T-helper 2 cell (primary cell): Measurements from ENCODE around the gene RNF180.
"Not testable (repeated sequence)": the region's sequence is repeated elsewhere in the genome, so short reads cannot be mapped to it uniquely, and the experiment has no call there.

Experiments
- DNase-seq, 5 experiments: peaks; one replicate each; pipeline versions ENCODE4 v3.0.0 to v3.0.0-alpha.2; 2012 to 2022

The RNF180 gene

DNA sequence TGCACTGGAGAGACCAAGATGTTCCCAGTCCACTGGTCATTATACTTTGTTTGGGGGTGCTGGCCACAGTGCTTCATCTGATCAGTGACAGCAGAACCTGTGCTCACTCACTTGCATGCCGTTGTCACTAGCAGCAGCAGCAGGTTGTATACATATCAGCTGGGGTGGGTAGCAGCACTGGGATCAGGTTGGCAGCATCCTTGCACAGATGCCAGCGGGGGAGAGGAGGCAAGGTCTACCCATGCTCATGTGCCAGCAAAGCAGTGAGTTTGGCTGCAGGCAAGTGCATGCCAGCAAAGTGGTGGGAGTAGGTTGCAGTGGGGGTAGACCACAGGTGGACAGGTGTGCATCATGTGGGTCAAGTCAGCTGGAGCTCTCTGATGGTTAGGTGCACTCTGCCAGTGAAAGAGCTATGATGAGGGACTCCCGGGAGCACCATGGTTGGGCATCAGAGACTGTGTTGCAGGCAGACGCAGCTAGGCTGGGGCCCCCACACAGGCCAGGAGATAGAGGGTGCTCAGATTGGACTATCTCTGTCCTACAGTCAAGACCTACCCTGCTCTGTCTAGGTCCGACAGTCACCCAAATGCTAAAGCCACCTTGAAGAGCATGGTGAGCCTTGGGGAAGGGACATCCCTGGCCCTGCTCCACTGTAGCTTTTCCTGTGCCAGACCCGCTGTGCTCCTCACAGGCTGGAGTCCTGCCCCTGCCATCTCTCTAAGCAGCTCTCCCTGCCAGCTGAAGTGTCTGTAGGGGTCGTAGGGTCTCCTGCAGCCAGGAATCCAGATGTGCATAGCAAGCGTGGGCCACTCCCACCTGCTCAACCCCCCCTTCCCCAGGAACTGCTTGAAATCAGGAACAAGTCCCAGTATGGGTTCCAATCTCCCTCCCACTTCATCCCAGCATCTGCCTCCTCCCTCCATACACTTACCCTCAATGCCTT, 119.8 kb downstream of the RNF180 start:
- no peak for DNase-seq

DNA sequence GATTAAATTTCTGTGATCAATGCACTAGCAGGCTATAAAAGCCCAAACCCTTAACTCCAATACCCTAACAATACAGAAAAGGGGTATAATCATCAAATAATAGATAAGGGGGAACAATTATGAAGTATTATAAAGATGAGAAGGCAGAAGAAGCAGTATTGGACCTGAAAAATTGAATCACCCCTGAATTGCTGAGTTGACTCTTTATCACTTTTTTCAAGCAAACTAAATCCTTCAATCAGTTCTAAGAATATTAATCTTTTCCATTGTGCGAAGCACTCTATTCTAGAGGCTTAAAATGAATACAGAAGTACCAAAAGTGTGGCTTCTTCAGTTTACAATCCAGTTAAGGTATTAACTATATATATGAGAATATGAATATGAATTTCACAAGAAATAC, 120.7 kb downstream of the RNF180 start:
- no peak for DNase-seq

DNA sequence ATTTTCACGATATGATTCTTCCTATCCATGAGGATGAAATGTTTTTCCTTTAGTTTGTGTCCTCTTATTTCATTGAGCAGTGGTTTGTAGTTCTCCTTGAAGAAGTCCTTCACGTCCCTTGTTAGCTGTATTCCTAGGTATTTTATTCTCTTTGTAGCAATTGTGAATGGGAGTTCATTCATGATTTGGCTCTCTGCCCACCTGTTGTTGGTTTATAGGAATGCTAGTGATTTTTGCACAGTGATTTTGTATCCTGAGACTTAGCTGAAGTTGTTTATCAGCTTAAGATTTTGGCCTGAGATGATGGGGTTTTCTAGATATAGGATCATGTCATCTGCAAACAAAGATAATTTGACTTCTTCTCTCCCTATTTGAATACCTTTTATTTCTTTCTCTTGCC, 122.9 kb downstream of the RNF180 start:
- not testable (repeated sequence) for DNase-seq

GRCh38 chr5:64292611-64293215, 127.1 kb downstream of the RNF180 start:
- DNase-seq: no peak

- DNase-seq: no peak
Measured at GRCh38 chr5:64295101-64295500, 129.5 kb downstream of the RNF180 start.

- no peak for DNase-seq
Measured at GRCh38 chr5:64298586-64298985, 132.9 kb downstream of the RNF180 start.

DNA sequence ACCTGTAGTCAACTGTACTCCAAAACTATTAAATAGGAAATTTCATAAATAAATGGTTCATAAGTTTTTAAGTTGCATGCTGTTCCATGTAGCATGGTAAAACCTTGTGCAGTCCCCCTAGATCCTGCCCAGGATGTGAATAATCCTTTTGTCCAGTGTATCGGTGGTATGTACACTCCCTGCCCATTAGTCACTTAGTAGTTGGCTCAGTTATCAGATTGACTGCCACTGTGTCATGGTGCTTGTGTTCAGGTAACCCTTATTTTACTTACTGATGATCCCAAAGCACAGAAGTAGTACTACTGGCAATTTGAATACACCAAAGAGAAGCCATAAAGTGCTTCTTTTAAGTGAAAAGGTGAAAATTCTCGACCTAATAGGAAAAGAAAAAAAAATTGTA, 134.2 kb downstream of the RNF180 start:
- DNase-seq: no peak

- no peak for DNase-seq
Measured at GRCh38 chr5:64301566-64301965, 135.9 kb downstream of the RNF180 start.

DNA sequence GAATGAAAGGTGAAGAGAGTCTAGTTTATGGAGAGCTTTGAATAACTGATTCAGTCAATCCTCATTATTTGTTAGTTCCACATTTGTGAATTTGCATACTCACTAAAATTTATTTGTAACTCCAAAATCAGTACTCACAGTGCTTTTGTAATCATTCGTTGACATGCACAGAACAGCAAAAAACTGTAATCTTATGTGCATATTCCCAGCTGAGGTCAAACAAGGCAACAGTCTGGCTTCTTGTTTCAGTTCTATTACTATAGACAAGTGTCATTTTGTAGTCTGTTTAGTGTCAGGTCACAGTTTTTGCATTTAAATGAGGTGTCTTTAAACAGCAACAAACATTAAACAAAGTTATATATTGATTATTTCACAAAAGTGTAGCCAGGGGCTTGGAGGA, 142.5 kb downstream of the RNF180 start:
- DNase-seq: no peak

DNA sequence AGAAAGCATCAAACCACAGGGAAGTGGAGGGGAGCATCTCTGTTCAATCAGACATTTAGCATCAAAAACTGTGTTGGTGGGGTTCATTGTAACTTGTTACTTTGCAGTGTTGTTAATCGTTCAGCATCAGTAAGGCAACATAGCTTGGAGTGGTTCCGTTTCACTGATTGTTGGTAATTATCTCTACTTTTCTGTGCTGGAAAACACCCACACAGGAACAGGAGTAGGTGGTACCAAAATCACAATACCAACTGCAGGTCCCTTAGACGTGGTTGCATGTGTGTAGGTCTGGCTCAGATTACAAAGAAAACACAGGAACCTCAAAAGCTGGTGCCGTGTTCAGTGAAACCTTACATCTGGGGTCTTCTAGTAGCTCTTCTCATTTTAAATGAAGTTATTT, 146.8 kb downstream of the RNF180 start:
- no peak for DNase-seq

DNA sequence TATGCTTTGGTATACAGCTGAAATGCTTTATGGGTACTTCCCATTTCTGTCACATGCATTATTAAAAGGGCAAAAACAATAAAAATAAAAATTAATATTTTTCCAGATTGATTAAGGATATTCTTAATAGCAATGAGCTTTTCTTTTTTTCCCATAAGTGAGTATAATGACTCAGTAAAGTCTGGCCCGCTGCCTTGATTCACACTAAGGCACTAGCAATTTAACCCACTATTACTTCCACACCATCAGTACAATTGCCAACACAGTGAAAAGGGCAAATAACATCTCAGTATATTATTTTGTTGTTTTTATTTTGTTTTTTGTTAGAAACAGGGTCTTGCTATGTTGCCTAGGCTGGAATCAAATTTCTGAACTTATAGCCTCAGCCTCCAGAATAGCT, 150.1 kb downstream of the RNF180 start:
- DNase-seq: no peak

DNA sequence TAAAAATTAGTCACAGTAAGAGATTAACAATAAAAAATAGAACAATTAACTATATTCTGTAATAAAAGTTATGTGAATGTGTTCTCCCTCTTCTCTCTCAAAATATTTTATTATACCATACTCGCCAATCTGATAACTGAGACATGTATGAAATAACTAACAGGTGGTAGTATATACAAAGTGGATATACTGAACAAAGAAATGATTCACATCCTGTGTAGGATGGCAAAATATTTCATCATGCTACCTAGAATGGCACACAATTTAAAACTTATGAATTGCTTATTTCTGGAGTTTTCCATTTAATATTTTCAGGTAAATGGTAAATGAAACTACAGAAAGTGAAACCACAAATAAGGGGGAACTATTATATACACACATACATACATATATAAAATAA, 152.5 kb downstream of the RNF180 start:
- DNase-seq: no peak

DNA sequence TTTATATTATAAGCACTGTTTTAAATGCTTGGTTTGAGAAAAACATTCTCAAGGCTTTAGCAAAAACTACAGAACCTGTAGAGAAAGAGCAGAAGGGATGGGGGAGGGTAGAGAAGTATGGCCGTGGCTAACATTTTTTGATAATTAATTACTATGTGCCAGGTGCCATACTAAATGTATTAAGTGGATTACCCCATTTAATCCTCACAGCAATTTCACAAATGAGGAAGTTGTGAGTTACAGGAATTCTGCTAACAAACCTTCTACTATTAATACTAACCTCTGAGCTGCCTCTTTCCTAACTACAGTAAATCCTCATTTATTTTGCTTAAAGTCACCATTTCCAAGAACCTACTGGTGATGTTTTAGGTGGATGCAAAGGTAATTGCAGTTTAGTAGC, 157.9 kb downstream of the RNF180 start:
- no peak for DNase-seq

- DNase-seq: no peak
Measured at GRCh38 chr5:64330728-64331231, 165.1 kb downstream of the RNF180 start.

- DNase-seq: no peak
Measured at GRCh38 chr5:64331597-64332277, 166.1 kb downstream of the RNF180 start.

GRCh38 chr5:64333886-64334285, 168.2 kb downstream of the RNF180 start:
- DNase-seq: no peak

GRCh38 chr5:64339769-64340168, 174.1 kb downstream of the RNF180 start:
- no peak for DNase-seq

DNA sequence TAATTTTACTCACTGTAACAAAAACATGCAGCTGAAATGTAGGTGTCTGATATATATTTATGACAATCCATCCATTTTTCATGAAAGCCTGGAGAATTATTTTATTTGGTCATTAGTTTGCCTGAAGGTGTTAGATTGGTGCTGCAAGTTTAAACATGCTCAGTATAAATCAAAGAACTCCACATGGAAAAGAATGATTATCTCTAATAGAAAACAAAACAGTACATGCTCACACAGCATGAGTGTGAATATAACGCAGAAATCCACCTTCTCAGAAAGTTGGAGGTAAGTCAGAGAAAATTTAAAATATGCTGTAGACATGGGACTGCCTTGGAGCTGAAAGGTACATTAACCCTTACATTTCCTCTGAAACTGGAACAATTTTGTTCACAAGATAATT, 174.7 kb downstream of the RNF180 start:
- DNase-seq: no peak

GRCh38 chr5:64341340-64341739, 175.7 kb downstream of the RNF180 start:
- DNase-seq: no peak

DNA sequence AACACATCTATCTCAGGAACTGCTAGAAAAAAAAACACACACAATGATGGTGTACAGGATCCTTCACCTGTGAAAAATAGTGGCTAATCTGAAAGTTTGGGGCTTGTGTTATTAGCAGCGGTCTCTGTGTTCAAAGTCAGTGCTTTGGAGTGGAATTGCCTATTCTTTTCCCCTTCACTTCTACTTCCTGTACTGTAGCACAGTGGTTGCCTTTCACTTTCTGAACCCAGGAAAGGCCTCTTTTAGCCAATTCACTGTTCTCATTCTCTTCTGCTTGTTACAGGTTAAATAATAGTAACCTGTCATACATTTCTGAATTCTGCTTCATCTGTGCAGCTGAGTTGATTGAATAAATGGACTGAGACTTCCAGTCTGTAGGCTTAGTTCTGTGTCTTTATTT, 178.9 kb downstream of the RNF180 start:
- no peak for DNase-seq

GRCh38 chr5:64347309-64347708, 181.7 kb downstream of the RNF180 start:
- DNase-seq: no peak

GRCh38 chr5:64364426-64364825, 198.8 kb downstream of the RNF180 start:
- DNase-seq: no peak

GRCh38 chr5:64384765-64385164, 219.1 kb downstream of the RNF180 start:
- no peak for DNase-seq

DNA sequence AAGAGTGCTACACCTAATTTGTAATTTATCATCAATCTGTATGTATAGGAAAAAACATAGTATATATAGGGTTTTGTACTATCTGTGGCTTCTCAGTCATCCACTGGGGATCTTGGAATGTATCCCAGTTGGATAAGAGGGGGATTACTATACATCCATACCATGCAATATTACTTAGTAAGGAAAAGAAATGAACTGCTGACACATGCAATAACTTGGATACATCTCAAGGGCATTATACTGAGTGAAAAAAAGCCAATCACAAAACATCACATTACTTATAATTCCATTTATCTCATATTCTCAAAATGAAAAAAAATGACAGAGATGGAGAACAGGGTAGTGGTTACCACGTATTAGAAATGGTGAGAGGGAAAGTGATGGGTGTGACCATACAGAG, 231.9 kb downstream of the RNF180 start:
- DNase-seq: no peak
